Endometrial microvascular endothelial cells (primary cell): Measurements from ENCODE around the gene TGFB2. TPM values are rescaled to one million over a fixed set of nuclear protein-coding genes. Genes with fewer than 3 reads are reported as not detected.
"Not testable (repeated sequence)": the region's sequence is repeated elsewhere in the genome, so short reads cannot be mapped to it uniquely, and the experiment has no call there.

Experiments used
- in situ Hi-C: cut with HindIII; loops from 2 replicates; pipeline ENCODE4 v1.10.0; 2017; ENCODE audit warnings: low sequenced_read_pairs, low pct_unique_long_range_greater_than_20kb; ENCODE audit errors: inconsistent ontology term
- total RNA-seq: library from RNA; depleted of rRNA; stranded (reverse); fragments of >200 nt; gene quantifications from one replicate; pipeline ENCODE4 v1.2.3, GENCODE V29; 2015; ENCODE audit errors: inconsistent ontology term

Gene TGFB2
- total RNA-seq: 8.5 TPM

DNA sequence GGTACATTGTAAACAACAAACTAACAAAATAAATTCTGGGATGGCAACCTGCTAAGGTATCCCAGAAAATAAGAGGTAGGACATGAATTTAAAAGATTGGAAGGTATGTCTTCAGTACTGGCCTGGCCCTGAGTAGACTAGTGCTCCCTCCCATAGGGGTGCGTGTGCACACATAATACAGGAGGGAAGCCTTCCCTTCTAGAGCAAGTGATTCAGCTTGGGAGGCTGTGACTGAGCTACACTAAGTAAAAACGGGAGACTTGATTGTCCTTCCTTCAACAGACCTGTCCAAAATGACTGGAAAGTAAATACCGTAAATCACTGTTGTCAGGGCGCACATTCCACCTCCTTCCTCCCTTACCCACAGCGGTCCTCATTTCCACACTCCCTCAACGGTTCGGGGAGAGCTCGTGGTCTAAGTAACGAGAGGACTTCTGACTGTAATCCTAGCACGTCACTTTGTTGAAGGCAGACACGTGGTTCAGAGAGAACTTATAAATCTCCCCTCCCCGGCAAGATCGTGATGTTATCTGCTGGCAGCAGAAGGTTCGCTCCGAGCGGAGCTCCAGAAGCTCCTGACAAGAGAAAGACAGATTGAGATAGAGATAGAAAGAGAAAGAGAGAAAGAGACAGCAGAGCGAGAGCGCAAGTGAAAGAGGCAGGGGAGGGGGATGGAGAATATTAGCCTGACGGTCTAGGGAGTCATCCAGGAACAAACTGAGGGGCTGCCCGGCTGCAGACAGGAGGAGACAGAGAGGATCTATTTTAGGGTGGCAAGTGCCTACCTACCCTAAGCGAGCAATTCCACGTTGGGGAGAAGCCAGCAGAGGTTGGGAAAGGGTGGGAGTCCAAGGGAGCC, at the start of gene TGFB2:
Gene TGFB2, plus strand, starts transcription at position 523 of the 859 bp plus-strand sequence. CDS start 1,366 bp downstream, outside the sequence.
- in situ Hi-C loops: no loop called here

DNA sequence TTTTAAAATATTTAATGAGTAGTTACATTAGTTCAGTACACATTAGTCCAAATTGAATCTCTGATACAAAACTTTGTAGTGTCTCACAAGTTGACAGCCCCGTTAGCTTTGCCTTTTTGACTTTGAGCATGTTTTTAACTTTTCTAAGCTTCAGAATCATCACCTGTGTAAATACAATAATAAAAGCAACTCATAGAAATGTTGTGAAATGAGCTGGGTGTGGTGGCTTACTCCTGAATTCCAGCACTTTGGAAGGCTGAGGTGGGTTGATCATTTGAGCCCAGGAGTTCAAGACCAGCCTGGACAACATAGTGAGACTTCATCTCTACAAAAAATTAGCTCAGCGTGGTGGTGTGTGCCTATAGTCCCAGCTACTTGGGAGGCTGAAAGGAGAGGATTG, 49.0 kb upstream of the TGFB2 start:
- in situ Hi-C loops: no loop called here

DNA sequence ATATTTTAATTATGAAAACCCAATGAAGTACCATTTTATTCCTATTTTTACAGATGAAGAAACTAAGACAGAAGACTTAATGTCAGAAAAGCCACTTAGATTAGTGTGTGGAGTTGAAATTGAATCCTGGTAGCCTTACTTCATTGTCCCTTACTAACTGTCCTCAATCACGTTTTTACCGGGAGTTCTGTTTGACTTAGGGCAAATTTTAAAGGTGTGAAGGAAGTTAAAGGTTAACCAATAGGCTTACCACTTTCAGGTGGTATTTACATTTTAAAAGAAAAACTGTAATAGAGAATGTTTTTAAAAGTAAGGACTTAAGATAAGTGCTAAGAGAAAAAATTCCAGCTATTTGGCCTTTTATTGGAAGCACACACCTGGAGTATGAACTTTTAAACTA, 47.7 kb upstream of the TGFB2 start:
- in situ Hi-C loops: no loop called here

DNA sequence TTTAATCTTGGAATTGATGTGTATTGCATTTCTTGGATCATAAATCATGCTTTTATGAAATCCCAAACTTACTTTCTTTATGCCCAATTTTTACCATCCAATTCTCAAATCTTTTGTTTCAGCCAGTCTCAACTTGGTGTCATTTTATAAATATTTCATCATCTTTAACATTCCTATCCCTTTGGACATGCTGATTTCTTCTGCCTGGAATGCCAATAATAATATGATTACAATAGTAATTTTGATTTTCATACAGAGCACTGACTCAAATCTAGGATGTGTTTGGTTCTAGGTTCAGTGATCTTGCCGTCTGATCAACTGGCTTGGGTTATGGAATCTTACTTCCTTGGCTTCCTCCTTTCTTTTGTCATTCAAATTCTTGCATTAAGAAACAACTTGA, 47.3 kb upstream of the TGFB2 start:
- in situ Hi-C loops: no loop called here

DNA sequence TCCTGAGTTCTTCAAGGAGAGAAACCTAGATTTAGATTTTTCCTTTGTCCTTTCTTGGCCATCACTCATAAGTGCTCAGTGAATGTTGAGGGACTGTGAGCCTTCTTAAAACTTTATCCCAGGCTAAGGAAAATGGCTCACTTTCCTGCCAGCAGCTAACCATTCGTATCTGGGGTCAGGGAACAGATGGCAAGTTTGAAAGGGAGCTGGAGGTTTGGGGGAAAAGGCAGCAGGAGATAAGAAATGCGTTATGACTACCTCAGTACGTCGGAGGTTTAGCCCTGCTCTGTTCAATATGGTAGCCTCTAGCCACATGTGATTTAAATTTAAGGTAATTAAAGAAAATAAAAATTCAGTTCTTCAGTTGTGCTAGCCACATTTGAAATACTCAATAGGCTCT, 46.7 kb upstream of the TGFB2 start:
- in situ Hi-C loops: no loop called here

DNA sequence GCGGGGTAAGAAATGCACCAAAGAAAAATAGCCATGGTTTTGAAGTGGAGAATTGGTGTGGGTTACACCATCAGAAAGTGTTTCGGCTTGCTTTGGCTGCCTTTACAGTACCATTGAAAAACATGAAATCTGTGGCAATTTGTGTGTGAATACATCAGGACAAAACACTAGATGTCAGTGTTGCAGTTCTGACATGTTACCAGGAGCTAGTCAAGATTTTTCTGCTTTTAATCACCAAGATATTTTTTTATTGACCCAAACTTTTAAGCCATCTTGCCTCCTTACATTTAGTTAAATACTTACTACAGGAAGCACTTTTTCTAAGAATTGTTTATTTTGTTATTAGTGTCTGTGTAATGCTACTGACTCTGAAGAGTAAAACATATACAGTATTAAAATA, 45.7 kb upstream of the TGFB2 start:
- in situ Hi-C loops: no loop called here

DNA sequence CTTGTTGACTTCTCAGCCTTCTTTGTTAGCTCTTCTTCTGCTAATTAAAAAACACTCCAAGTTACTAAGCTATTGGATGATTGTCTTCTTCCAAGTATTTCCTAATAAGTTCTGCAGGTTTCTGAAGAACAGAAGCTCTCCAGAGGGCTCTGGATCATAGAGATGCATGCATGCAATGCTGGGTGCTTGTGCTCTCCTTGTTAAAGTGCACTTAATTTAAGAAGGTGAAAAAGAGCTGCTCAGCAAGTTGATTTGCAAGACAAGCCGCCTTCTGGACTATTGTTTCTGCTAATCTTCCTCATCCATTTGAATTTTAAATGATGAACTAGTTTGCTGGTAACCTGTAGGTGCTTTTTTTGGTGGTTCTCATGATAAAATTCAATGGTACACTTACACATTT, 43.9 kb upstream of the TGFB2 start:
- in situ Hi-C loops: no loop called here

DNA sequence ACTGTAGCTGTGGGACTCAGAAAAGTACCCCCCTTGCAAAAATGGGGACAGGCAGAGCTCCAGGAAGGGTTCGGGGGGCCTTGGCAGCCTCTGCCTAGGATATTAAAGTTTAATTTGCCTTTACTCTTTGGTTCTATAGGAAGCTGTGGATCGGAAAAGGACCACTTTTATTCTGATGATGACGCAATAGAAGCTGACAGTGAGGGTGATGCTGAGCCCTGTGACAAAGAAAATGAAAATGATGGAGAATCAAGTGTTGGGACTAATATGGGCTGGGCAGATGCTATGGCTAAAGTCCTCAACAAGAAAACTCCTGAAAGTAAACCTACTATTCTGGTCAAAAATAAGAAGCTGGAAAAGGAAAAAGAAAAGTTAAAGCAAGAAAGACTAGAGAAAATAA, 43.0 kb upstream of the TGFB2 start:
- in situ Hi-C loops: no loop called here

DNA sequence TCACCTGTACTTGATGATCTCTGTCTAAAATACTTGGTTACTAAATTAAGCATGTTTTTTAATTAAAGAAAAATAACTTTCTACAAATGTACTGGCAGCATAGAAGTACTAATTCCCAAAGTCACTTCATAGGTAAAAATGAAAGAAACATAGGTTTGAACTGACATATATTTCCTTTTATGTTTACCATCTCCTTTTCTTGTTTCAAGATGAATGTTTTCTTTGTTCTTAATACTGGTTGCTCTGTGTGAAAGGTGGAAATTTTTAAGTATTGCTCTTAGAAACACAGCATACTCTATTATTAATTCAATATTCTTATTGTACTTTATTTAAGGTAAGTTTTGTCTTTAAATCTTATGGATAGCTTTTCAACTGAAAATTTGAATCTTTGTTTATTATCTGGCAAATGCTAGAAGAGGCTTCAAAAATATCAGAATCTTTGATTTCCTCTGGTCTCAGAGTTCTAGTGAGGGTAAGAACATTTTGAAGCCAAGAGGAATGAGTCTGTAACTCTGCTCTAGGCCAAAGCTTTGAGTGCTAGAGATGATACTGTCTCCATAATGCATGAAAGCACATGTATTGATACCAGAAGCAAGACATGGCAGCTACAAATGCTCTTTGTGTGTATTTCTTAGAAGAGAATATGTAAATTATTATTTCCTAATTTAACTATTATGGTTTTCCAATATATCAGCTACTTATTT, 41.8 kb upstream of the TGFB2 start:
- in situ Hi-C loops: no loop called here

DNA sequence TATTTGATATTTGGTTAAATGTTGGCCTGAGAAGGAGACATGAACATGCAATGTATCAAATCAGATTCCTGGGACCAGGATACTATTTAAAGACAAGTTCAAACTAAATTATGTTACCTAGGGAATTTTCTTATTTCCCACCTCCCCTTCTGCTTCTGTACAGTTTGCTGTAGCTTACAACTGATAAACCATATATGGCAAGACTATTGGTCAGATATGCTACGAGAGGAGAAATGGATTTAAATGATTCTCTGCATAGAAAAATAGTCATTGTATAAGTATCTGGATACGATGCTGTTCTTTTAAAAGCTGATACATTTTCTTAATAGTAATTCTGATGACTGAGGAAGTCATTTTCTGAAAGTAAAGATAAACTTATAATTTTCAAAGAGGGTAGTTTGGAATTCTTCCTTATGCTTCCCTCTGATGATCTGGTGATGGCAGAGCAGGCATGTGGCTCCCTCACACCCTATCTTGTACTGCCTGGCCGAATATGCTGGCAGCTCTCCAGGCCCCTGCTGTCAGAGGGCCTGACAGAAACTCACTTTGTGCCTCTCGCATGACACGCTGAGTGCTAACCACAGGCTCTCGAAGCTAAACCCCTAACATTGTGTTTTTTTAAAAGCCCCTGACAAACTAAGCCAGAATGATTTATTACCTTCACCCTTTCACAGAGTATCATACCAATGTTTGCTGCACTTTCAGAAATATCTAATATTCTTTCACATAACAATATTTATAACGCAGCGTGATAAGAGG, 40.7 kb upstream of the TGFB2 start:
- in situ Hi-C loops: no loop called here

DNA sequence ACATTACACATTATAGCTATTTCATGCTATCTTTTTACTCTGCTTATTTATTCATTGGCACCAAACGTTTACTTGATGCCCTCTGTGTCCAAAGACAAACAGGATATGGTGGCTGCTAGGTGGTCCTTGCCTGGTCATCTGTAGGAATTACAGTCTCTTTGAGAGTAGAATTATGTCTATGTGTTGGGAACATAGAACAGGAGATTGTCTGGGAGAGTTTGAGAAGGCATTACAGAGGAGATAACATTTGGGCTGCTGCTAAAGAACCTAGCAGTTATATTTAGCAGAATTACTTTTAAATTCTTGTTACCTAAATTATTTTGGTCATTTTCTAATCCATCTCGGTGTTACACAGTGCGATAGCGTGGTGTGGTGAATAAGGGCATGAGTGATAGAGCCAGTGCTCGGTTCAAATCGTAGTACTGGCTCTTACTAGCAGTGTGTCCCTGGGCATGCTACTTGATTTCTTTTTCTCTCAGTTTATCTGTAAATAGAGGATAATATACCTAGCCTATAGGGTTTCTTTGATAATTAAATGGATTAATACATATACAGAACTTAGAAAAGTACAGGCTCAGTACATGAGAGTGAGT, 39.6 kb upstream of the TGFB2 start:
- in situ Hi-C loops: no loop called here

DNA sequence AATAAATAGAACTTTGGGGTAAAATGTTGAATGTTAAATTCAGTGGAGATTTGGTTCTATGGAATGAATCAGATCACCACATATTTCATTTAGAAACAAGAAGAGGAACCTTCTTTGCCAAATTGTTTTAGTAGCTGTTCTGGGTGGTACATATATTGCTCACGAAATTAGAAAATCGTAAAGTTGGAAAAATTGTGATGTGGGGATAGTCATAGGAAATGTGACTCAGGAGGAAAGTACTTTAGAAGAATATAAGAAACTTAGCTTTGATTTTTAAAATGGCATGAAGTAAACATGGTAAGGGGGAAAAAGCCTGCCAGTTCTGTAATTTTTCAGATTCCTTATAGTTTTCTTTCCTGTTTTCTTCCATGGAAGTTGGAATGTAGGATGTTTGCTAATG, 32.6 kb upstream of the TGFB2 start:
- in situ Hi-C loops: no loop called here

DNA sequence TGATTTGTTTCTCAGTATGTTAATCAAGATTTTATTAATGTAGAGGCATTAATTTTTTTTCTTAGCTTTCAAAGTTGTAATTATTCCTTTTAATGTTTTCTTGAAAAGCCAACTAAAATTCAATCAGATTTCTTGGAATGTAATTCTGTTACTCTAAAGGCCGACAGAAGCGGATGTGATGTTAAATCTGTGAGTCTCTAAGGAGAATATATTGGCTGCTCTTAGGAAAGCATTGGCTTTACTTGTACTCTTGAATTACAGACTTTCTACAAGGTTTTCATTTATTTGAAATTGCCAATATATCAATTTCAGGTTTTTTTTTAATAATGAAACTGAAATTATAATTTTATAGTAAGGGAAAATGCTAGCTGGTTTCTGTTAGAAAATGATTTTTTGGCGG, 30.8 kb upstream of the TGFB2 start:
- in situ Hi-C loops: no loop called here

DNA sequence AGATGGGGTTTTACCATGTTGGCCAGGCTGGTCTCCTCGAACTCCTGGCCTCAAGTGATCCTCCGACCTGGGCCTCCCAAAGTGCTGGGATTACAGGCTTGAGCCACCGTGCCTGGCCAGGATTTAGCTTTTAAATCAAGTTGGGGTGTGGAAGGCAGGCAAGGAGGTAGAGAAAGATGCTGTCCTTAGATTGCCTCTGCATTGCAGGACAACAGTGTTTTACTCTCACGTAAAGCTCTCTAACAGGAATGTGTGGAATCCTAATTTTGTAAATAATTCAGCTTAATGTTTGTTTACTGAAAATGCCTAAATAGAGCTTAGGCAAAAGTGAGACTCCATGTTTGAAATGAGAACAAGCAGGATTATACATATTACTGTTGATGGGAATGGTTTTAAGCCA, 29.5 kb upstream of the TGFB2 start:
- in situ Hi-C loops: no loop called here

DNA sequence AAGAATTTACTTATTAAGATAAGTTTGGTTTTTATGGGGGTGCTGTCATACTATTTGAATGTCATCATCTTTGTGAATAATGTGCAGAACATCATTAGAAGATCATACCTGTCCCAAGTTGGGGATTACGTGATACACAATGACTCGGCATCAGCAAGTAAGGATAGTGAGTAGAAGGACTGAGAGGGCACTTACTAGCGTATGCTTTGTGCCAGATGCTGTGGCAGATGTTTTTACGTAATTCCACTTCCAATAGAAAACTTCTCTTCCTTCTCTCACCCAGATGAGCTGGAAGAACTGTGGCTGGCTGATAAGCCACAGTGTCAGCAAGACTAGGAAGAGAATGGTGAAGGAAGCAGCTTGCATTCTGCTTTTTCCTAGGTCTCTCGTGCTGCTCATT, 28.1 kb upstream of the TGFB2 start:
- in situ Hi-C loops: no loop called here

DNA sequence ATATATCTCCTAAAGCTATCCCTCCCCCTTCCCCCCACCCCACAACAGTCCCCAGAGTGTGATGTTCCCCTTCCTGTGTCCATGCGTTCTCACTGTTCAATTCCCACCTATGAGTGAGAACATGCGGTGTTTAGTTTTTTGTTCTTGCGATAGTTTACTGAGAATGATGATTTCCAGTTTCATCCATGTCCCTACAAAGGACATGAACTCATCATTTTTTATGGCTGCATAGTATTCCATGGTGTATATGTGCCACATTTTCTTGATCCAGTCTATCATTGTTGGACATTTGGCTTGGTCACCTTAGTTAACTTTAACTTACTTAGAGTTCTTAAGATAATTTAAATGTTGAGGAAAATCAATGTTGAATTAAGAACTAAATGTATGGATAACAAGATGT, 25.0 kb upstream of the TGFB2 start:
- in situ Hi-C loops: not testable (repeated sequence)

DNA sequence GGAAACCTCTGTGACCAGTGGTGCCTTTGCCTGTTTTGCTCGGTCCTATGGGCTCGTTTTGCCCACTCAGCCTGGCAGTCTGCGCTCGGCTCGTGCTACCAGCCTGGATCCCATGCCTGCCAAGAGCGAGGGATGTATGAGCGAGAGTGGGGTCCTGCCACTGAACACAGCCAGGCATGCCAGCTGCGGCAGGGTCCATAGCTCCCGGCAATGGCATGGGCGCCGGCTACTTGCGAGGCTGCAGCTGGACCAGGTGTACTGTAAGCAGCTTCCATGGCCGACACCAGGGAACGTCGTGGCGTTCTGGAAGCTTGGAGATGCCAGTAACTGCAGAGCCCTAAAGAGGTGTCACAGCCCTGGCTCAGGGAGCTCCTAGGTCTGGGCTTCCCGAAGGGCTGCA, 22.4 kb upstream of the TGFB2 start:
- in situ Hi-C loops: no loop called here

DNA sequence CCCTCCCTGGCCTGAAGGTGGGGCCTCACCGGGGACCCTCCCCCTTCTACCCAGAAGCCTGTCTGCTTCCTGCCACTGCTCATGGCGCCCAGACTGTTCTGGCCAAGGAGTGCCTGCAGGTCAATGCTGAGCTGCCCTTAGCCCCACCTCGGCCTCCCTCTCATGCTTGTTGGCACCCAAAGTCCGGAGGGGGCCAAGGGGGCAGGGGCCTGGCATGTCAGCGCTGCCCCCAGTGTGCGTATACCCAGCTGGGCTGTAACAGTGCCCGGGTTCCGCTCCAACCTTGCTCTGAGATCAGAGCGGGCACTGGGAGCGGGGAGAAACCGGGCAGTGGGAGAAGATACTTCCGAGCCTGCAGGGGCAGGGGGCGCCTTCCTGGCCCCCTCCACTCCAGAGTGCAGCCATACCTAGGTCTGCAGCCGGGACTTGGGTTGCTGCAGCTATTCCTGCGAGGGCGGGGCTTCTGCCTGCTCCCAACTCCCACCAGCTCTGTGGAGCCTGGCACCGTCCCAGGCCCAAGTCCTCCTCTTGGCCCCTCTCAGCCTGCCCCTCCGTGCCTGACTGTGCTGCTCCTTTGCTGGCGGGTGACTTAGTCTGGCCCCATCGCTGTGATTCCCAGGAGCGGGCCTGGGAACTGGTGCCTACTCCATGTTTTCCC, 21.4 kb upstream of the TGFB2 start:
- in situ Hi-C loops: no loop called here

DNA sequence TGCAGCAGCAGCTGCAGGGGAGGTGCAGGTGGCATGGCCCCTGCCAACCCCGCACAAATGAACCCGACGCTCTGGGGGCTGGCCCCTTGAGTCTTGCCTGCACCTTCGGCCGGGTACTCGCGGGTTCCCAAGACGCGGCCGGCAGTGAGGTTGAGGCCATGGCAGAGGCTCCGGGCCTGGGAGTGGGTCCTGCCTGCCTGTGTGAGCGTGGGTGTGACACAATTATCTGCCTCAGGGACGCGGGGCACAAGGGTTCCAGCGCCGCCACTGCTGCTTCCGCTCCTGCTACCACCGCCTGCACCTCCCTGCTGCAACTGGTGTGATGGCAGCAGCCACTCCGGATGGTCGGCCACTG, 20.9 kb upstream of the TGFB2 start:
- in situ Hi-C loops: no loop called here
